ENCODE results near the gene KCNJ15. TPM values are rescaled to one million over a fixed set of nuclear protein-coding genes. Genes with fewer than 3 reads are reported as not detected.
A peak's percentile ranks its signal among the peaks of the same experiment; 100 is the strongest.

The KCNJ15 gene
- total RNA-seq, 1 donor from 2014 or later = 2.2 TPM

GRCh38 chr21:38327984-38328383 is 71.2 kb downstream of the KCNJ15 start:
- no peak for FAIRE-seq
- H4K20me1 ChIP-seq (ENCODE audit: insufficient read depth, low read length) = no peaks in the 10 kb centered on the region

GRCh38 chr21:38329162-38329561 is 72.4 kb downstream of the KCNJ15 start:
- H3K4me1 Mint-ChIP-seq (ENCODE audit: low read depth, unreplicated experiment) = peaks cover 15% of the 10 kb centered on the region
- FAIRE-seq = no peak
- H3K4me3 Mint-ChIP-seq (ENCODE audit: unreplicated experiment) = no peak overlapping the region
- Histone ChIP-seq H3K27ac (ENCODE audit: low read depth, low read length) (no peak overlapping the region), H3K27me3 (ENCODE audit: insufficient read depth, low read length) (no peaks in the 10 kb centered on the region), H3K36me3 (ENCODE audit: insufficient read depth, low read length) (no peaks in the 10 kb centered on the region), H3K4me2 (ENCODE audit: low read length) (no peak overlapping the region), H4K20me1 (ENCODE audit: insufficient read depth, low read length) (no peaks in the 10 kb centered on the region), H3K4me3 (ENCODE audit: insufficient read depth, low read depth, low read length) (no peak overlapping the region), H2AFZ (ENCODE audit: low read depth, low read length) (no peak overlapping the region), H3K79me2 (ENCODE audit: insufficient read depth, low read length) (no peaks in the 10 kb centered on the region), H3K9me3 (ENCODE audit: insufficient read depth, low read depth, low read length) (no peaks in the 10 kb centered on the region), H3K4me1 (ENCODE audit: insufficient read depth, low read length) (peaks cover 16% of the 10 kb centered on the region), H3K9ac (ENCODE audit: low read length) (no peak overlapping the region)
- TF ChIP-seq CTCF (IDR thresholded peaks at IDR 0.05; ENCODE audit: insufficient read depth, low read depth, low read length) (no peak), EZH2 (IDR thresholded peaks at IDR 0.05; ENCODE audit: insufficient read depth, low read length) (no peak)
- no peaks in the 10 kb centered on the region for H3K36me3 Mint-ChIP-seq (ENCODE audit: low read depth, unreplicated experiment)
- H3K27me3 Mint-ChIP-seq (ENCODE audit: low read depth, unreplicated experiment) = peaks cover 2% of the 10 kb centered on the region
- DNase-seq (ENCODE audit: low read depth) = no peak
- H3K9me3 Mint-ChIP-seq (ENCODE audit: unreplicated experiment) = peaks cover 2% of the 10 kb centered on the region
- no peak overlapping the region for H3K27ac Mint-ChIP-seq (ENCODE audit: unreplicated experiment)

More at GRCh38 chr21:38327984-38328383, 71.2 kb downstream of the KCNJ15 start:
- peaks cover 6% of the 10 kb centered on the region for H3K9me3 Mint-ChIP-seq (ENCODE audit: unreplicated experiment)
- H3K27me3 Mint-ChIP-seq (ENCODE audit: low read depth, unreplicated experiment) = peaks cover 2% of the 10 kb centered on the region
- Histone ChIP-seq H3K36me3 (ENCODE audit: insufficient read depth, low read length) (no peaks in the 10 kb centered on the region), H3K4me1 (ENCODE audit: insufficient read depth, low read length) (peaks cover 25% of the 10 kb centered on the region), H2AFZ (ENCODE audit: low read depth, low read length) (no peak overlapping the region), H3K4me3 (ENCODE audit: insufficient read depth, low read depth, low read length) (no peak overlapping the region), H3K9me3 (ENCODE audit: insufficient read depth, low read depth, low read length) (no peaks in the 10 kb centered on the region), H3K79me2 (ENCODE audit: insufficient read depth, low read length) (no peaks in the 10 kb centered on the region), H3K4me2 (ENCODE audit: low read length) (no peak overlapping the region), H3K9ac (ENCODE audit: low read length) (no peak overlapping the region), H3K27me3 (ENCODE audit: insufficient read depth, low read length) (no peaks in the 10 kb centered on the region), H3K27ac (ENCODE audit: low read depth, low read length) (no peak overlapping the region)
- TF ChIP-seq EZH2 (IDR thresholded peaks at IDR 0.05; ENCODE audit: insufficient read depth, low read length) (no peak), CTCF (IDR thresholded peaks at IDR 0.05; ENCODE audit: insufficient read depth, low read depth, low read length) (no peak)
- peaks cover 20% of the 10 kb centered on the region for H3K4me1 Mint-ChIP-seq (ENCODE audit: low read depth, unreplicated experiment)
- no peak overlapping the region for H3K4me3 Mint-ChIP-seq (ENCODE audit: unreplicated experiment)
- no peaks in the 10 kb centered on the region for H3K36me3 Mint-ChIP-seq (ENCODE audit: low read depth, unreplicated experiment)
- peak overlapping the region; percentile 72 for H3K27ac Mint-ChIP-seq (ENCODE audit: unreplicated experiment)
- DNase-seq (ENCODE audit: low read depth) = peak; percentile 79

GRCh38 chr21:38330666-38331065 is 73.9 kb downstream of the KCNJ15 start:
- H3K36me3 Mint-ChIP-seq (ENCODE audit: low read depth, unreplicated experiment) = no peaks in the 10 kb centered on the region
- no peak for FAIRE-seq
- Histone ChIP-seq H3K27me3 (ENCODE audit: insufficient read depth, low read length) (no peaks in the 10 kb centered on the region), H4K20me1 (ENCODE audit: insufficient read depth, low read length) (no peaks in the 10 kb centered on the region), H3K36me3 (ENCODE audit: insufficient read depth, low read length) (no peaks in the 10 kb centered on the region), H3K4me2 (ENCODE audit: low read length) (no peak overlapping the region), H3K27ac (ENCODE audit: low read depth, low read length) (no peak overlapping the region), H2AFZ (ENCODE audit: low read depth, low read length) (no peak overlapping the region), H3K4me1 (ENCODE audit: insufficient read depth, low read length) (peaks cover 5% of the 10 kb centered on the region), H3K79me2 (ENCODE audit: insufficient read depth, low read length) (no peaks in the 10 kb centered on the region), H3K9ac (ENCODE audit: low read length) (no peak overlapping the region), H3K4me3 (ENCODE audit: insufficient read depth, low read depth, low read length) (no peak overlapping the region), H3K9me3 (ENCODE audit: insufficient read depth, low read depth, low read length) (no peaks in the 10 kb centered on the region)
- H3K4me1 Mint-ChIP-seq (ENCODE audit: low read depth, unreplicated experiment) = peaks cover 15% of the 10 kb centered on the region
- no peak for TF ChIP-seq EZH2 (IDR thresholded peaks at IDR 0.05; ENCODE audit: insufficient read depth, low read length)
- no peak for TF ChIP-seq CTCF (IDR thresholded peaks at IDR 0.05; ENCODE audit: insufficient read depth, low read depth, low read length)
- peaks cover 2% of the 10 kb centered on the region for H3K9me3 Mint-ChIP-seq (ENCODE audit: unreplicated experiment)
- H3K4me3 Mint-ChIP-seq (ENCODE audit: unreplicated experiment) = no peak overlapping the region
- H3K27me3 Mint-ChIP-seq (ENCODE audit: low read depth, unreplicated experiment) = peaks cover 2% of the 10 kb centered on the region
- no peak for DNase-seq (ENCODE audit: low read depth)
- H3K27ac Mint-ChIP-seq (ENCODE audit: unreplicated experiment) = no peak overlapping the region

Measured in astrocyte (in vitro differentiated cells and primary cell).